GM12865 (cell line): ENCODE measurements around the gene ALPK3.
"Not testable (repeated sequence)": the region's sequence is repeated elsewhere in the genome, so short reads cannot be mapped to it uniquely, and the experiment has no call there.

Source experiments
- DNase-seq: peaks from one replicate; pipeline ENCODE4 v3.0.0; 2010; ENCODE audit warnings: low read depth
- H3K4me3 ChIP-seq: 2 replicates; pipeline ENCODE4 v1.5.1; 2011; ENCODE audit warnings: mild to moderate bottlenecking, low read depth, low read length, control low read depth
- TF ChIP-seq, protein P1 (sequence below): IDR thresholded peaks from 2 replicates; pipeline ENCODE4 v1.5.1; 2011; ENCODE audit warnings: low read length, control low read depth, low read depth, inconsistent platforms; ENCODE audit not compliant: insufficient read depth; ENCODE audit errors: missing control alignments

The ALPK3 gene

DNA sequence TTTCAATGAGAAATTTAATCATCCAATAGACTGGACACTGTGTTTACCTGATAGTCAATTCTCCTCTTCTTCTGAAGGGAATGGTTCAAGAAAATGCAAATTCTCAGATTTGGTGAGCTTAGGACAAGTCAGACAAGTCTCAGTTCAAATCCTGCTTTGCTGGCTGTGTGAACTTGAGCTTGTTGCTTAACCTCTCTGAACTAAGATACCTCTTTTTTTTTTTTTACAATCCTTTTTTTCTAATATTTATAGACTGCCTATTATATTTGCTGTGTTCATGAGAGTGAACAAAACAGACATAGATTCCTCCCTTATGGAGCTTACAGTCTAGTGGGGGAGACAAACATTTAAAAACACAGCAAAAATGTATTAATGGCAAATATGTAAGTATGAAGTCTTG is 59.1 kb downstream of the ALPK3 start:
- DNase-seq, result no peak

DNA sequence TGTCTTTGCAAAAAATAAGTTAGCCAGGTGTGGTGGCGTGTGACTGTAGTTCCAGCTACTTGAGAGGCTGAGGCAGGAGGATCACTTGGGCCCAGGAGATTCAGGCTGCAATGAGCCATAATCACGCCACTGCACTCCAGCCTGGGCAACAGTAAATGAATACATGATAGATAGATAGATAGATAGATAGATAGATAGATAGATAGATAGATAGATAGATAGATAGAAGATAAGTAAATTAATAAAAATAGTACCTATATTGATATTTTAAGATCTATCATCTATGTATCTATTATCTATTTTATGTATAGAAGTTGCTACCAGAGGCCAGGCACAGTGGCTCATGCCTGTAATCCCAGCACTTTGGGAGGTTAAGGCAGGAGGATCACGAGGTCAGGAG is 60.5 kb downstream of the ALPK3 start:
- H3K4me3 ChIP-seq, DNase-seq: not testable (repeated sequence)

More for the DNA sequence above, 59.1 kb downstream of the ALPK3 start:
- no peak overlapping the region for H3K4me3 ChIP-seq
- TF ChIP-seq, protein P1, sequence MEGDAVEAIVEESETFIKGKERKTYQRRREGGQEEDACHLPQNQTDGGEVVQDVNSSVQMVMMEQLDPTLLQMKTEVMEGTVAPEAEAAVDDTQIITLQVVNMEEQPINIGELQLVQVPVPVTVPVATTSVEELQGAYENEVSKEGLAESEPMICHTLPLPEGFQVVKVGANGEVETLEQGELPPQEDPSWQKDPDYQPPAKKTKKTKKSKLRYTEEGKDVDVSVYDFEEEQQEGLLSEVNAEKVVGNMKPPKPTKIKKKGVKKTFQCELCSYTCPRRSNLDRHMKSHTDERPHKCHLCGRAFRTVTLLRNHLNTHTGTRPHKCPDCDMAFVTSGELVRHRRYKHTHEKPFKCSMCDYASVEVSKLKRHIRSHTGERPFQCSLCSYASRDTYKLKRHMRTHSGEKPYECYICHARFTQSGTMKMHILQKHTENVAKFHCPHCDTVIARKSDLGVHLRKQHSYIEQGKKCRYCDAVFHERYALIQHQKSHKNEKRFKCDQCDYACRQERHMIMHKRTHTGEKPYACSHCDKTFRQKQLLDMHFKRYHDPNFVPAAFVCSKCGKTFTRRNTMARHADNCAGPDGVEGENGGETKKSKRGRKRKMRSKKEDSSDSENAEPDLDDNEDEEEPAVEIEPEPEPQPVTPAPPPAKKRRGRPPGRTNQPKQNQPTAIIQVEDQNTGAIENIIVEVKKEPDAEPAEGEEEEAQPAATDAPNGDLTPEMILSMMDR, result no peak

DNA sequence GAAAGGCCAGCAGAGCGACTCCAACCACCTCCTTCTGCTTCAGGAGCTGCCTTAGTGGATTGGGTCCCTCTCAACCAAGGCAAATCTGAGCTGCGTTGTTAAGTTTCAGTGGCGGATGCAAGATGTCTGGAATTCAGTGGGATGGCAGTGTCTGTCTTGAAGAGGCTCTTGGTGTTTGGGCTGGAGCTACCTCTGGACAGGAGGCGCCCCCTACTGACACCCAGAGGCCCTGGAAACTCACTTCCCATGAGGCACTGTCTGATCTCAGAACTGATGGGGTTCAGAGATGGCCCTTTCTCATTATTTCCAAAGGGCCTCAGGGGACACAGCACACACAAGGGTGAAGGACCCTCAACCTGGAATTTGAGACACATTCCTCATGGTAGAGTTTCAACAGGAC is 61.3 kb downstream of the ALPK3 start:
- DNase-seq, result peak; percentile 65
- TF ChIP-seq, protein P1, result peak; percentile 78

DNA sequence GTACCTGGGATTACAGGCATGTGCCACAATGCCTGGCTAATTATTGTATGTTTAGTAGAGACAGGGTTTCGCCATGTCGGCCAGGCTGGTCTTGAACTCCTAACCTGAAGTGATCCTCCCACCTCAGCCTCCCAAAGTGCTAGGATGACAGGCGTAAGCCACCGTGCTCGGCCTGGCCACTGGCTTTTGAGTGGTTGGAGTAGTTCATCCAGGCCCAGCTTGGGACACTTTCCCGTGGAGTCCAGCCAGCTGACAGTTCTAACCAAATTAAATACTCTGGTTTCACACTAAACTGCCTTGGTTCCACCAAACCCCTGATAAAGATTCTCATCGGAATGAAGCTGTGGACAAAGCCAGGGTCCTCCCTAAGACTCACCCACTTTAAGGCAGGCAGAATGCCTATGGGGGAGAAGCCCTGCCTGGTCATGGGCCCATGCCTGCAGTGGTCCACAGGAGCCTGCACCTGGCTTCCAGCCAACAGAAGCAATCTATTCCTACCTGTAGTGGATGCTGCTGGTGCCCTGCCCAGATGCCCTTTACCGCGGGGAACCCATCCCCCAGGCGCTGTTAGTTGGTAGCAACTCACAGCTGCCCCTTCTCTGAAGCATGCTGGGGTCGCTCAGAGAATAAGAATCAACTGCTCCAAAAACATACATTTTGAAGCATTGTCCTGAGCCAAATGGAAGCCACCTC is 62.1 kb downstream of the ALPK3 start:
- TF ChIP-seq, protein P1, result no peak
- no peak overlapping the region for H3K4me3 ChIP-seq
- no peak for DNase-seq

More for the DNA sequence above, 61.3 kb downstream of the ALPK3 start:
- no peak overlapping the region for H3K4me3 ChIP-seq

DNA sequence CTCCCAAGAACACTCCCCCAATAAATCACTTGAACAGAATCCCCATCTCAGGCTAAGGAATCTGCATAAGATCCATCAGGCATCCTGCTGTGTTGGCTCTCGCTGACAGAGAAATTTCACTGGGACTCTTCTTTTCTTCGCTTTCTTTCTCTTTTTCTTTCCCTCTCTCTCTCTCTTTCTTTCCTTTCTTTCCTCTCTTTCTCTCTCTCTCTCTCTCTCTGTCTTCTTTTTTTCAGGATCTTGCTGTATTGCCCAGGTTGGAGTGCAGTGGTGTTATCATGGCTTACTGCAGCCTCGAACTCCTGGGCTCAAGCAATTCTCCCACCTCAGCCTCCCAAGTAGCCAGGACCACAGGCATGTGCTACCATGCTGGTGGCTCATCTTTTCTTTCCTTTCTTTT is 62.9 kb downstream of the ALPK3 start:
- TF ChIP-seq, protein P1, result no peak
- DNase-seq, result no peak
- H3K4me3 ChIP-seq, result no peak overlapping the region

DNA sequence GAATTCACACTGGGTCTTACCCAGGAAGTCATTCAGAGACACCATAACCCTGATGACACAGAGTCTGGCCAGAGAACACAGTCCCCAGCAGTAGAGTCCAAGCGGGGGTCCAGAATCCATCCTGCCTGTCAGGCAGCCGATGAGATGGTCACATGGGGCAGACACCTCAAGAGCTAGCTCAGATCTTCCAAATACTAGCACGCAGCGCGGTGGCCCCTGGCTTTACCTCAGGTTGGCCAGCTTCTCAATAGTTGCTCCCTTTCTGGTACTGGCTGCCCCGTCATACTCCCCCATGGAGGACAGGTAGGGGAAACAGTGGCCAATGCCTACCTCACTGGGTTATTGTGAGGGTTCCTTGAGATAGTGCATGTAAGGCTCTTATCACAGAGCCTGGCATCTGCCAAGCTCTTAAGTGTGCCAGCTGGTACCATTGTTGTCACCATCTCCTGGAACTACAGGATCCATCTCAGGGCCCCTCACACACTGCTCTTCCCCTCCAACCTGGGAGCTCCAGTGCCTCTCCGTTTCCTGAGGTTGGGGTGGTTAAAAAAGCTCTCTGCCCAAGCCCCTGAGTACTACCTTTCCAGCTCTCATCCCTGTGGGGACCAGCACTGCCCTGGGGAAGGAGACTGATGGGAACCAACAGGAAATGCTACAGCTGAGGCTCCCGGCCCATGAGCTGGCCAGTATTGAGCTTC is 63.8 kb downstream of the ALPK3 start:
- TF ChIP-seq, protein P1, result no peak
- no peak for DNase-seq
- no peak overlapping the region for H3K4me3 ChIP-seq

DNA sequence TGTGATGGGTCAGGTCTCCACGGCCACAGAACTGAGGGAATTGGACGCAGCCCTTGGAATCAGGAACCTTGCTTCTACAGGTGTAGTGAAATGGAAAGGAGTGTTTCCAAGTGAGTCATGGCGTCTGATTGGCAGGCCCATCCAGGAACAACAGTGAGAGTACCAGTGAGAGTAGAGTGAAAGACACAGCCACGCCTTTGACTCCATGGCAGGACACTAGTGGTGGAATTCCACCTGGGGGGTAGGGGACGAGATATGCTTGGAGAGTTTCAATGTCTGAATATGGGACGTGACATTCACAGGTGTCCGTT is 64.3 kb downstream of the ALPK3 start:
- no peak for DNase-seq
- no peak overlapping the region for H3K4me3 ChIP-seq
- TF ChIP-seq, protein P1, result no peak
